ENCODE measurements around the gene PDCD2. TPM values are rescaled to one million over a fixed set of nuclear protein-coding genes. Genes with fewer than 3 reads are reported as not detected.
A peak's percentile ranks its signal among the peaks of the same experiment; 100 is the strongest.

Gene PDCD2
- total and polyA plus RNA-seq, 9 of the 15 experiments (the other 6 are each of a cell fraction or from before 2014, with no cell fraction given), result 67.3 to 430 (median 318) TPM

DNA sequence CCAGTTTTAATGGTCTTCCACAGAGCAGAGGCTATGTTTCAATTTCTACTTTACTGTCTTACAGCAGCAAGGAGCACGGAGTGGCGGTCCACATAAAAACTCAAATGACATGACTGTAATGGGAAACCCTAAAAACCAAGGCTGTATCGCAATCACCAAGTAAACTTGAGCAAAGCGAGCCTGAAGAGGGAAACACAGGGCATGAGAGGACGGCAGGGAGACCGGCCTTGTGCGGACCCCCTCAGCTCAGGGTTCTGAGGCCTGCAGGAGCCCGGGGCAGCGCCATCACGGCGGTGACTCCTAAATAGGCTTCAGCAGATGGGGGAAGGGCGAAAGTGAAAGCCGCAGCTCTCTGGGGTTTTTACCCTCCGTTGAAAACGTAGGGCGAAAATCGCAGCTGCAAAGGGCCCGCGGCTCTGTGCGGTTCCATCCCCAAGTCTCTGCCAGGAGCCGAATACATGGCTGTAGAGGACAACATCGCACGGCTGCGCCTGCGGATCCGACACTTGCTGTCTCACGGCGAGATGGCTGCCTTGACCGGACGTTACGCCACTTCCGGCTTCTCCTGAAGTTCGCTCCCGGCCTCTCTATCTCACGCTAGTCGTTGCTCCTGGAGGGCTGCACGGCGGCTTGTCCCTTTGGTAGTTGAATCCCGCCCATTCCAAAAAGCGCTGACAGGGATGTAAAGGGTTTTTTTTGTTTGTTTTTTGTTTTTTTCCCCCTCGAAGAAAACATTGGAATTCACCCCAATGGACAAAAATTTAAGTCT is 31.5 kb downstream of the PDCD2 start, which contains the start of gene PSMB1 (continued):
- TF ChIP-seq, protein P1, sequence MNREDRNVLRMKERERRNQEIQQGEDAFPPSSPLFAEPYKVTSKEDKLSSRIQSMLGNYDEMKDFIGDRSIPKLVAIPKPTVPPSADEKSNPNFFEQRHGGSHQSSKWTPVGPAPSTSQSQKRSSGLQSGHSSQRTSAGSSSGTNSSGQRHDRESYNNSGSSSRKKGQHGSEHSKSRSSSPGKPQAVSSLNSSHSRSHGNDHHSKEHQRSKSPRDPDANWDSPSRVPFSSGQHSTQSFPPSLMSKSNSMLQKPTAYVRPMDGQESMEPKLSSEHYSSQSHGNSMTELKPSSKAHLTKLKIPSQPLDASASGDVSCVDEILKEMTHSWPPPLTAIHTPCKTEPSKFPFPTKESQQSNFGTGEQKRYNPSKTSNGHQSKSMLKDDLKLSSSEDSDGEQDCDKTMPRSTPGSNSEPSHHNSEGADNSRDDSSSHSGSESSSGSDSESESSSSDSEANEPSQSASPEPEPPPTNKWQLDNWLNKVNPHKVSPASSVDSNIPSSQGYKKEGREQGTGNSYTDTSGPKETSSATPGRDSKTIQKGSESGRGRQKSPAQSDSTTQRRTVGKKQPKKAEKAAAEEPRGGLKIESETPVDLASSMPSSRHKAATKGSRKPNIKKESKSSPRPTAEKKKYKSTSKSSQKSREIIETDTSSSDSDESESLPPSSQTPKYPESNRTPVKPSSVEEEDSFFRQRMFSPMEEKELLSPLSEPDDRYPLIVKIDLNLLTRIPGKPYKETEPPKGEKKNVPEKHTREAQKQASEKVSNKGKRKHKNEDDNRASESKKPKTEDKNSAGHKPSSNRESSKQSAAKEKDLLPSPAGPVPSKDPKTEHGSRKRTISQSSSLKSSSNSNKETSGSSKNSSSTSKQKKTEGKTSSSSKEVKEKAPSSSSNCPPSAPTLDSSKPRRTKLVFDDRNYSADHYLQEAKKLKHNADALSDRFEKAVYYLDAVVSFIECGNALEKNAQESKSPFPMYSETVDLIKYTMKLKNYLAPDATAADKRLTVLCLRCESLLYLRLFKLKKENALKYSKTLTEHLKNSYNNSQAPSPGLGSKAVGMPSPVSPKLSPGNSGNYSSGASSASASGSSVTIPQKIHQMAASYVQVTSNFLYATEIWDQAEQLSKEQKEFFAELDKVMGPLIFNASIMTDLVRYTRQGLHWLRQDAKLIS (CRISPR knock-in tag; IDR thresholded peaks at IDR 0.05), result peak; percentile 81
- no peak for TF ChIP-seq ATF1 (CRISPR knock-in tag; IDR thresholded peaks at IDR 0.05)
- TF ChIP-seq ATF1 (tag; IDR thresholded peaks at IDR 0.05), result peak; percentile 94
- TF ChIP-seq HNRNPL (IDR thresholded peaks at IDR 0.05; ENCODE audit: low read depth, low read length), result no peak
- TF ChIP-seq JUN (IDR thresholded peaks at IDR 0.05; ENCODE audit: borderline replicate concordance, low read depth, low read length), result peak; percentile 56; the same call in 1 of the 2 replicates
- TF ChIP-seq JUN (CRISPR knock-in tag; IDR thresholded peaks at IDR 0.05; ENCODE audit: borderline replicate concordance), result peak; percentile 94; the same call in 1 of the 2 replicates
- TF ChIP-seq SMAD1 (IDR thresholded peaks at IDR 0.05; ENCODE audit: low read depth, low read length, partially characterized antibody), result peak; percentile 86
- TF ChIP-seq RCOR1 (IDR thresholded peaks at IDR 0.05; ENCODE audit: borderline replicate concordance in 1 of 2, low read depth in 2 of 2, low read length in 2 of 2), result peak in 1 of 2 experiments; percentile 51; a peak in 1 of 4 replicates
- peak; percentile 80; the same call in 1 of the 2 replicates for TF ChIP-seq HLTF (IDR thresholded peaks at IDR 0.05)
- peak in 1 of 2 experiments; percentile 48; a peak in 1 of 4 replicates for TF ChIP-seq TRIM24 (IDR thresholded peaks at IDR 0.05)
- TF ChIP-seq FIP1L1 (IDR thresholded peaks at IDR 0.05; ENCODE audit: low read depth, low read length, poor library complexity, severe bottlenecking), result peak; percentile 40
- TF ChIP-seq ZNF354B (CRISPR knock-in tag; IDR thresholded peaks at IDR 0.05), result no peak
- TF ChIP-seq RBFOX2 (IDR thresholded peaks at IDR 0.05; ENCODE audit: low read depth, low read length), result peak; percentile 98
- TF ChIP-seq MYNN (IDR thresholded peaks at IDR 0.05), result peak; percentile 47; the same call in 1 of the 2 replicates
- TF ChIP-seq MYNN (CRISPR knock-in tag; IDR thresholded peaks at IDR 0.05), result no peak
- TF ChIP-seq SIX5 (IDR thresholded peaks at IDR 0.05; ENCODE audit: borderline replicate concordance in 1 of 2, insufficient read depth in 1 of 2, low read depth in 1 of 2, low read length in 2 of 2), result peak in 1 of 2 experiments; percentile 10; a peak in 1 of 4 replicates
- TF ChIP-seq XRCC3 (IDR thresholded peaks at IDR 0.05), result no peak
- no peak for TF ChIP-seq PURB (CRISPR knock-in tag; IDR thresholded peaks at IDR 0.05; ENCODE audit: low read depth)
- peak; percentile 50 for TF ChIP-seq CHD2 (IDR thresholded peaks at IDR 0.05; ENCODE audit: low read depth, low read length)
- no peak for TF ChIP-seq ZNF174 (CRISPR knock-in tag; IDR thresholded peaks at IDR 0.05)
- TF ChIP-seq CC2D1A (IDR thresholded peaks at IDR 0.05), result peak; percentile 46
- TF ChIP-seq RB1 (IDR thresholded peaks at IDR 0.05; ENCODE audit: low read depth), result peak; percentile 89
- peak; percentile 83 for TF ChIP-seq MTA3 (IDR thresholded peaks at IDR 0.05; ENCODE audit: borderline replicate concordance)
- TF ChIP-seq, protein P2, sequence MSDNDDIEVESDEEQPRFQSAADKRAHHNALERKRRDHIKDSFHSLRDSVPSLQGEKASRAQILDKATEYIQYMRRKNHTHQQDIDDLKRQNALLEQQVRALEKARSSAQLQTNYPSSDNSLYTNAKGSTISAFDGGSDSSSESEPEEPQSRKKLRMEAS (CRISPR knock-in tag; IDR thresholded peaks at IDR 0.05), result peak; percentile 60
- no peak for TF ChIP-seq HMG20B (CRISPR knock-in tag; IDR thresholded peaks at IDR 0.05)
- peak; percentile 81 for TF ChIP-seq HCFC1 (IDR thresholded peaks at IDR 0.05; ENCODE audit: low read depth, low read length)
- TF ChIP-seq ATF7 (IDR thresholded peaks at IDR 0.05), result peak; percentile 88

Data from K562 (cell line).